Stimulated activated CD4-positive, alpha-beta T cell treated with anti-CD3 and anti-CD28 coated beads, Interleukin-4, amount 100 ng/mL, for 48 hours (primary cell): ENCODE measurements around the gene GDF7.

Experiments used
- DNase-seq, 2 donors: peaks; one replicate each; pipeline ENCODE4 v3.0.0-alpha.2; 2020; ENCODE audit warnings: low read depth in 2 of 2

Gene GDF7

GRCh38 chr2:20645301-20645701 is 21.6 kb upstream of the GDF7 start:
- DNase-seq, result no peak

GRCh38 chr2:20645761-20646160 is 21.2 kb upstream of the GDF7 start:
- DNase-seq, result no peak

DNA sequence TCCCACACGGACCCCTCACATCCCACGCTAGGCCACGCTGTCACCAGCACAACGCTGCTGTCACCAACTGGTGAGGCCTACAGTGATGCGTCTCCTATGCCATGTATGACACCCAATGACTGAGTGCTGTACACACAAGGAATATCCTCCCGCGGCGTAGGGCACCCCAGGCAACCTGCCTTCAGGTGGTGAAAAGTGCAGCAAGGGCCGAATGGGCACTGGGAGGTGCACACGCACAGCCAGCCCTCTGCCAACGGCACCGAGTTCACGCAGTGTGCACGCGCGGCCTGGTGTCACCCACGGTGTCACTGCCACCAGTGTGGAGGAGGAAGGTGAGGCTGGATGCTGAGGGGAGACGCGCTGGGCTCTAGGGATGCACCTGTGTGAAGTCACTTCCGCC is 20.5 kb upstream of the GDF7 start:
- DNase-seq, result no peak

- DNase-seq, result no peak
These were observed 19.7 kb upstream of the GDF7 start for GRCh38 chr2:20647211-20647610.

GRCh38 chr2:20647738-20648137 is 19.2 kb upstream of the GDF7 start:
- no peak for DNase-seq

- DNase-seq, result no peak
These were observed 18.7 kb upstream of the GDF7 start for GRCh38 chr2:20648206-20648605.

GRCh38 chr2:20648831-20649230 is 18.1 kb upstream of the GDF7 start:
- no peak for DNase-seq

DNA sequence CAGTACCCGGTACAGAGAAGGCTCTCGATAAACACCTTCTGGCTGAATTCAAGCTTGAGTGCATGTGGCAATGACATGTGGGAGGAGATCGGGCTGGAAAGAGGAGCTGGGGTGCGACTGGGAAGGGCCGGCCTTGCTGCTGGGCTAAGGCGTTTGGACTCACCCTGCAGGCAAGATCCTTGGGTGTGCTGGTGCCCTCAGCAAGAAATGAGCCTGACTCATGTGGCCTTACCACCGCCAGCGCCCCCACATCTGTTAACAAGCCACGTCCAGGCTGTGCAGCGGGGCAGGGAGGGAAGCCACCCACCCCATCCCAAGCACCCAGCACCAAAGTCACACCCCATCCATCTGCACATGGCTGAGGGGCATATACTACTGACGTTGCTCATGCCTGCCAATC is 17.4 kb upstream of the GDF7 start:
- DNase-seq, result no peak

GRCh38 chr2:20649976-20650375 is 17.0 kb upstream of the GDF7 start:
- no peak for DNase-seq

DNA sequence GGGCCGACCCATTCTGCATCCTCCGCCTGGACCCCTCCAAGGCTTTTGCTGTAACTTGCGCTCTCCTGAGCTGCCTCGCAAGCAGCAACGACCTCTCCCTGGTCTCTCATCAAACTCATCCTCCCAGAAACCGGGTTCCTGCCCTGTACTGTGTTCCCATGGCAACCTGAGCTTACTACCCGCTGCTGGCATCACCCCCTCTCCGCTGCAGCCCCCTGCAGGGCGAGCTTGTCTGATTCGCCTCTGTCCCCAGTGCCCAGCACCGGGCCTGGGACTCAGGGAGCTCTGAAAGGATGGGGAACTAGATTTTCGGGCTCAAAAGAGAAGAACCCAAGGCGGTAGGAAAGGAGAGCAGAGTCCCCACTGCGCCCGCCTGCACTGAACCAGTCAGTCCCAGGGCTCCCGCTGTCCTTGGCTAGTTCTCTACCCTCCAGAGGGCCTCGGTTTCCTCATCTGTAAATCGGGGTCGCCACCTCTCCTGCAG is 16.5 kb upstream of the GDF7 start:
- no peak for DNase-seq

DNA sequence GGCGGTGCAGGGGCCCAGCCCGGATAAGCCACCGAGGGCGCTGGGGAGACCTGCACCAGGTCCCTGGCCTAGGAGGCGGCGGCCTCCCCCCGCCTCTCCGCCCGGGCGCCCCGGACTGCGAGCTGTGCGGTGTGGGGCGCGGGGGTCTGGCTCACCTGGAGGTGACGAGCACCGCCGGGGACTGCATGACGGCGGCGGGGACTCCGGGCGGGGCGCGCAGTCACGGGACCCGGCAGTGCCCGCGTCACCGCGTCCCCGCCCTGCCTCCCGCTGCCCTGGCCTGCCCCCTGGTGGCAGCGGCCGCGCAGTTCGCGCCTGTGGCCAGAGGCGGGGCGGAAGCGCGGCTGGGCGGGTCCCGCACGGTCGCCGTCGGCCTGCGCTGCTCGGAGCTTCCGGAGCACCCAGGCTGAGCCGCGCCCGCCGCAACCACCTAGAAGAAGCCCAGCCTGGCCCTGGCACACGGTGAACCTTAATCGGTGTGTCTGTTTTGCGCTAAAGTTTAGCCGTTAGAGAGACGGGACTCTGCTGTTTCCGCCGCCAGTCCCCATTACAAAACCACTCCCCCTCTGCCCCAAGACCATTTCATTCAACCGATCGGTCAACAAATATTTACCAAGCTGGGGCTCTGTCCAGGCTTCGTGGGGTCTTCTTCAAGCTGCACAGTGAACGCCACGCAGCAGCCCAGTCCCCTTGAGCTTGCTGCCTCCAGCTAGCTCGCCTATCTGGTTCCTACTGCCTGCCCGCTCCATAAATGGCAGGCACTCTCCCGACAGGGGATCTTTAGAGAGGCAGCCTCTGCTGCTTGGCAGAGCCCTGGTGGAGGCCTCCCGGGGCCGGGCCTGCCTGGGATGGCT is 15.8 kb upstream of the GDF7 start, which contains the start of gene HS1BP3:
HS1BP3 (minus strand) TSS at position 222 of the 854 bp plus-strand sequence; CDS start at position 187, 35 bp downstream.
- peak; percentile 80 to 81 for DNase-seq

DNA sequence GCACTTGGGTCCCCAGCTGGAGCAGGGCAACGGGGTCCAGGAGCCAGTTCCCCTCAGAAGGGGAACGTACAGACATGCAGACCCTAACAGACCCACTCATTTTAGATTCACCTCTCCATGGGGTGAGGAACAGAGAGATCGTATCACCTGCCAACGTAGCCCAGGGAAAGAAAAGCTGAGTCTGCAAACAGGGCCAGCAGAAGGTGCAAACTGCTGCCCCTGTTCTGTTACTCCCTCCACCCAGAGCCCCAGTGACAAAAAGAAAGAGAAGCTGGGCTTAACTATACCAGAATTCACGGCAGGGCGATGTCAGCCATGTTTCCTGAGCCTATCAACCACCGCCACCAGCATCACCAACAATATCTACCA is 15.2 kb upstream of the GDF7 start:
- DNase-seq, result no peak

- no peak for DNase-seq
These were observed 14.8 kb upstream of the GDF7 start for GRCh38 chr2:20652141-20652540.

DNA sequence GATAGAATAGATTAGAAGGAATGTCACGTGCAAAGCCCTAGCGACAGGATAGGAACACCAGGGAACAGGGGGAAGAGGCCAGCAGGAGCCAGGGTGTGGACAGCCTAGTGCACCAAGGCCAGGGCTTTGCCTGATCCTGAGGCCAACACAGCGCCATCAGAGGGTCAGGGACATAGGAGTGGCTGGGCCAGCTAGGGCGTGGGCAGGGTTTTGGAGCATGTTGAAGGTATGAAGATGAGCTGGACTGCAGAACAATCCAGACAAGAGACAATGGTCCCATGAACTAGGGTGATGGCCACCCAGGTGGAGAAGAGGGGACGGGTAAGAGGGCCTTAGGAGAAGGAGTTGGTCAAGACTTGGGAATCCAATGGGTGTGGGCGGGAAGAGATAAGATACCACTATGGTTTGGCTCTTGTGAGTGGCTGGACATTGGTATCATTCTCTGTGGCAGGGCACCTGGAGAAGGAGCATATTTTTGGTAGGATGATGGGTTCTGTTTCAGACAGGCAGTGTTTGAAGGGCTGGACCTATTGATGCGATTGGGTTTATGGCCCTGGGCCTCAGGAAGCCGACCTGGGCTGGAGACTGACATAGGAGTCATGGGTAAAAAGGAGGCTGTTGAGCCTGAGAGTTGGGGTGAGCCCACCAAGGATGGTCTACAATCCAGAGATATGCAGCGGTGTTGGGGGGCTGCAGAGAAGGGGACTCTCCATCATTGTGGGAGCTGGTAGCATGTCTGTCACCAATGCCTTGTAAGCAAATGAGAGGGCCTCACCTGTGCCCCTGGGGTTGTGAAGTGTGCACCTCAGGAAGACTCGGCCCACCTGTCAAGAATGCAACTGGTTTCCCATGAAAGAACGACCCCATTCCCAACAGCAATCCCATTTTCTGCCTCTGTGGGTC is 14.0 kb upstream of the GDF7 start:
- DNase-seq, result no peak

DNA sequence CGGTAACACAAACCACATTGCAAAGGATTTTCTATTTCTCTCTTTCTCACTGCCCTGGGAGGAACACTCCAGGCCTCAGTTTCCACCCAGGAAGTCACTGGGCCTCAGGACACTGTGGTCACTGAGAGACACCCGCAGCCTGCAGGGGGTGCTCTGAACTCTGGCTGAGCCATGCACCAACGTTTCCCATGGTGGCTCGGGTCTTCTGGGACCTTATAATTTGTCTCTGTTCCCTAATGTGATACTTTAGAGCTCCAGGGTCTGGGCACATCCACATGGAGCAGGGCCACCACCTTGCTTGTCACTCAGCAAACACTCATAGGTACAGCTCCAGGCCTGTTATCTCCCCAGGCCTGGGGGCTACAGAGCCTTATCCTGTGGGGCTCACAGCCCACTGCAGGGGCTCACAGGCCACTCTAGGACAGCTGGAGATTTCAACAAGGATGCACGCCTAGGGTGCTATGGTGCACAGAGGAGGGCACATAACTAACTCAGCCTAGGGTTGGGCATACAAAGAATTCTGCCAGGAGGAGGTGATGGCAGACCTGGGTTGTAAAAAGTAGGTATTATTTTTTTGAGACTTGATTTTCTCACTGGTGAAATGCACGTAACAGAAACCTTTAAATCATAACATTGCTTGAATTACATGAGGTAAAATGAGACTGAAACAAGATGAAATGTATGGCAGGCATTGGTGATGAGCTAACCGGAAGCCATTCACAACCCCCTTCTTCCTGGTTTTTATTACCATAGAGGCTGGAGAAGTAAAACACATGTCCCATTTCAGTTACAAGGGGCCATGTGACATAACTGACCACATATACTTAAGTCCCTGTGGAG is 13.0 kb upstream of the GDF7 start:
- DNase-seq, result no peak

- no peak for DNase-seq
These were observed 12.5 kb upstream of the GDF7 start for GRCh38 chr2:20654535-20654813.

GRCh38 chr2:20656561-20656960 is 10.4 kb upstream of the GDF7 start:
- no peak for DNase-seq

DNA sequence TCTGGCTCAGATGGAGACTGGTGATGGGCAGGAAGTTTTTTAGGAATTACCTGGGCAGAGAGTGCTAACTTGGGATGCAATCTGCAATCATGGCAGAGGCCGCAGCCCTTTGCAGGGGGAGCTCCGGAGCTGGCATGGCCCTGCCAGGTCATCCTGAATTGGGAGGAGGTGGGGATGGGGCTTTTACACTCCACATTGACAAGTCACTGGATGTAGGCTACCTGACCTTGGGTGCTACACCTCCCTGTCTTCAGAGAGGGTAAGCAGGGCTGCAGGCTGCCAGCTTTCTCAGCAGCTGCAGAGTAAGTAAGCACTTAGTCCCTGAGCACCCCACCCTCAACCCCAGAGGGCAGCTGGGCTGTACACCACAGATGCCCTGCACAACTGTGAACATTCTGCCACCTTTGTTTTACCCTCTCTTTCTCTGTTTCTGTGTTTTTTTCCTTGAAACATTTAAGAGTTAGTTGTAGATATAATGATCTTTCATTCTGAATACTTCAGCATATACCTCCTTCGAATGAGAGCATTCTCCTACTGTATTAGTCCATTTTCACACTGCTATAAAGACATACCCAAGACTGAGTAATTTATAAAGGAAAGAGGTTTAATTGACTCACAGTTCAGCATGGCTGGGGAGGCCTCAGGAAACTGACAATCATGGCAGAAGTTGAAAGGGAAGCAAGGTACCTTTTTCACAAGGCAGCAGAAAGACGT is 9.3 kb upstream of the GDF7 start:
- no peak for DNase-seq

DNA sequence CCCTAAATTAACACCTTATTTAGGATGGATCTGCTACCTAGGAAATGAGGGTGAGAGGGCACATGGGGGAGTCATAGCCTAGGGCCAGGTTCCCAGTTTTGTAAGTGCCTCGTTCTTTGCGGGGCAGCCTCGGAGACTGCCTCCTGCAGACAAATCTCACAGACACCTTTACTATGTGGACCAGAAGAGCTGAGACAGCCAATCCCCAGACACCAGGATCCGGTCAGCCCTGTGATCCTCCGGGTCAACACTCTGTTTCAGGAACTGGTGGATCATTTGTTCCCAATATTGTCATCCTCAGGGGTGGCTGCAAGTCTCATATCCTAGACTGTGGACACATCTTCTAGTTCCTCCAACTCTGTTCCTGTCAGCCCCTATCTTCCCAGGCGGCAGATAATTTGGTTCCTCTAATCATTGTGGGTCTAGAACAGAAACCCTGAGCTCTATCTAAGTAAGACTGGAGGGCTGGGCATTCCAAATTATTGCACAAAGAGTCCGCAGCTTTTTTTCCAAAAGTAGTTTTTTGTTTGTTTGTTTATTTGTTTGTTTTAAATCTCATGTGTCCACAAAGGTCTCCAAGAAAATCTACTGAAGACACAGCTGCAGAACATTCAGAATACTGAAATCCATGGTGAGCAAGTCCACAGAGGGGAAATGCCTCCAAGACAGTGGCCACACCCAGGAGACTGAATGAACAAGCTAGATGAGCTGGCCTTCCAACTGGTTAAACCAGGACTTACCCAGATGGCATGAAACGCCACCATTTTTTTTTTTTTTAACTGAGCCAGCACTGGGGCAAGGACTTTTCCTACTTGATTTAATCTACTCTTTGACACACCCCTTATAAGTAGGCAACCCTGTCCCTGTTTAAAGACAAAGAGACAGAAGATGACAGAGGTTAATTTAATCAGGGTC is 6.2 kb upstream of the GDF7 start:
- DNase-seq, result no peak
